Erythroblast (primary cell): ENCODE measurements around the gene SIRPB2.

Source experiments
- GATA1 ChIP-seq: IDR thresholded peaks from 2 replicates; pipeline ENCODE4 v1.6.1; 2011; ENCODE audit warnings: low read depth, mild to moderate bottlenecking, control low read depth, low read length, moderate library complexity
- POLR2A ChIP-seq: IDR thresholded peaks from 2 replicates; pipeline ENCODE4 v1.6.1; 2011; ENCODE audit warnings: mild to moderate bottlenecking, low read length

GRCh38 chr20:1431158-1431557 lies 60.1 kb downstream of the SIRPB2 start:
- TF ChIP-seq POLR2A (no peak), GATA1 (no peak)
